HG02642 (cell line): ENCODE measurements around the gene ASTN1.

Source experiments
- ATAC-seq: cut with Tn5 transposase; IDR thresholded peaks from one replicate; pipeline ENCODE4 v1.9.1; 2021; ENCODE audit warnings: mild to moderate bottlenecking; ENCODE audit not compliant: unreplicated experiment, poor library complexity

The ASTN1 gene

GRCh38 chr1:176939993-176940392 is 224.5 kb downstream of the ASTN1 start:
- no peak for ATAC-seq

DNA sequence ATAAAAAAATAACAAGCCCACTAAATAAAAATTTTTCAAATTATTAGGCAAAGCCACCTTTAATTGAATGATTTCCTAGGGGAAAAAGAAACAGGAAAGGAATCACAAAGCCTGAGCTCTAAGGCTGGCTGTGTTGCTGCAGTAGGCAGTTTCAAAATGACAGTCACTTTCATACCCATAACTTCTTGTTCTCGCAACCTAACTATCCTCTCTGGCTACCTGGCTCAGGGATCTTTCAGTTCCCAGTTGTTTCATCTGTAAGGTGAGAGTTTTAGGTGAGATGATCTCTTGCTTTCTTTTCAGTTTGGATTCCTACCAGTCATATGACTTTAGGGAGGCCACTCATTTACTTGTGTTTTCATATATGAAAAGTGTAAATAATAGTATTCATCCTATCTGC is 226.1 kb downstream of the ASTN1 start:
- no peak for ATAC-seq

GRCh38 chr1:176934370-176934769 is 230.1 kb downstream of the ASTN1 start:
- ATAC-seq, result no peak

GRCh38 chr1:176932114-176933104 is 232.1 kb downstream of the ASTN1 start:
- ATAC-seq, result no peak

GRCh38 chr1:176931526-176931925 is 233.0 kb downstream of the ASTN1 start:
- ATAC-seq, result no peak

DNA sequence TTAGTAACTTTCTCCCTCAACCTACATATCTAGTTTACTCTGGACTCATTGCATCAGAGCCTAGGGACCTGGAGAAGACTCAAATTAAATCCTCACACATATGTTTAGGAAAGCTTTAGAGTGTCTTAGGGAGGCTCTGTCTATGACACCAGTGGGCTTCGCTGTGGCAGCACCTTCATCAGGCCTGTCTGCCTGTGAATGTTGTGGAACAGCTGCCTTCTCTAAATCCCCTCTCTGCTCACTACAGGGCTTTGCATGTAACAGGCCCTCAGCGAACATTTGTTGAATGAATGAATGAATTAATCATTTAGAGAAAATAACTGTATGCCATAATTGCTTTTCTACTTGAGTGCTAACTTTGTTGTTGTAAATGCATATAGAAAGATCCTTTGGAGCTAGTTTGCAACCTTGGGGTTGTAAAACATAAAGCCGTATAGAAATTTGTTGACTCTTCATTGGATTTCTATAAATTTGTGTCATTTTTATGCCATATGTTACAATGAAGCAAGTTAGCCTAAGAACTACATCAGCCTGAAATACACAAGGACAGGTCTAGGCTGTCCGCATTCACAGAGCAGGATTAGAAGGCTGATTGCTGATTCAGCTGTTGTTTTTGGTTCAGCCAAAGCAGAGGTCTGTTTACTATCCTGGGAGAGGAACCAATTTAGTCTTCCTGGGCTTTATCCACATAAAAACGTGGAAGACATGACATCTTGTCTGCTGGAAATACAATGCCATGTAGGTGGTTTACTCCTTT is 238.0 kb downstream of the ASTN1 start:
- no peak for ATAC-seq

DNA sequence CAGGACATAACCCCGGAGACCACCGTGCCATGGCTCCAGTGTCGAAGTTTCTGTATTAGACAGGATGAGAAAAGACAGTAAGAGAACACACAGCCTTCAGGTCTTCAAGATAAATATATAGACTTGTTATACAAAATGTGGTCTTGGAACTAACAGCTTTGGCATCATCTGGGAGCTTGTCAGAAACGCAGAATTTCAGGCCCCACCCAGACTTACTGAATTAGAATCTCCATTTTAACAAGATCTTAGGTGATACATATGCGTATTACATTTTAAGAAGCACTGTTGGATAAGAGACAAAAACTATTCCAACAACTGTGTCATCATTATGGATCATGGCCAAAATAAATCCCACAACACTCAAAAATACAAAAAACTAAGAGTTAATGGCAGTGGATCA is 239.3 kb downstream of the ASTN1 start:
- no peak for ATAC-seq

DNA sequence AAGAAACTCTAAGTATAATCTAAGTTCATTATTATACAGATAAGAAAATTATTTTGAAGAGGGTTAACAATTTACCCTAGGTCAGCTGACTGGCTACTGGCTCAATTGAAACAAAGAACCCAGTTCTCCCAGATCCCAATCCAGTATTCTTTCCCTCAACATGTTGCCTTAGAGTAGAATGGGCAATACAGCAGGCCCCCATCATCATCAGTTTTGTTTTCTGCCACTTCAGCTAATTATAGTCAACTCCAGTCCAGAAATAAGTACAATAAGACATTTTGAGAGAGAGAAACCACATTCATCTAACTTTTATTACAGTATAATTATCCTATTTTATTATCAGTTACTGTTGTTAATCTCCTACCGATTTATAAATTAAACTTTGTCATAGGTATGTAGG is 241.2 kb downstream of the ASTN1 start:
- ATAC-seq, result no peak

- no peak for ATAC-seq
These were observed 244.8 kb downstream of the ASTN1 start for GRCh38 chr1:176919386-176920378.

GRCh38 chr1:176905648-176906047 is 258.9 kb downstream of the ASTN1 start:
- no peak for ATAC-seq

GRCh38 chr1:176904057-176904751 is 260.3 kb downstream of the ASTN1 start:
- ATAC-seq, result no peak

DNA sequence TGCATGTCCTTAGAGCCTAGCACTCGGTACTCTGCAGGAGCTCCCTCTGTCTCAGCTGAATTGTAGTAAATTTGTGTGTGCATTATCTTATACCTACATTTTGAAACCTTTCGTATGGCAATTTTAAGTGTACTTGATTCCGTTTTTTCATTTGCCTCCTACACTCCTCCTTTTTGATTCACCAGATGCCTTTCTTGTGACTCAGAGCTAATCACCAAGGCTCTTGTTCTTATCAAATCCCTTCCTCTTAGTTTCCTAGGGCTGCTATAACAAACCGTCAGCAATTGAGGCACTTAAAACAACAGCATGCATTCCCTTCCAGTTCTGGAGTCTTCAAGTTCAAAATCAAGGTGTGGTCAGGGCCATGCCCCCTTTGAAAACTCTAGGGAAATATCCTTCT is 261.0 kb downstream of the ASTN1 start:
- no peak for ATAC-seq

DNA sequence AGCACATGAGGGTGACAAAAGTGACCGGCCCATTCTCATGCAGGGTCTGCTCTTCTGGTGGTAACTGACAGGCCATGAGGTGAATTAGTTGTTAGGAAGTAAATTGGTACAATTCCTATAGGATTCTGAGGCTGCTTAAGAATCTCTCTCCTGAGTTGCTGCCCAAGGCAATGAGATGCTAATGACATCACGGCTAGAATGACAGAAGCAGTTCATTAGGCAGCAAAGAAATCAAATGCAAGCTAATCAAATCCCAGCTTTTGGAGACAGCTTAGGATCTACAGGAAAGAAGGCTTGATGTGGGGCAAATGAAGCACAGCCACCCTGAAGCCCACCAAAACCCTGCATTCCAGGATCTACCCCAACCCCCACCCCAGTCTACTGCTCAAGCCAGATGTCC is 265.2 kb downstream of the ASTN1 start:
- ATAC-seq, result no peak

GRCh38 chr1:176897350-176898236 is 266.9 kb downstream of the ASTN1 start:
- peak; percentile 68 for ATAC-seq

- ATAC-seq, result no peak
These were observed 268.3 kb downstream of the ASTN1 start for GRCh38 chr1:176896216-176896615.

DNA sequence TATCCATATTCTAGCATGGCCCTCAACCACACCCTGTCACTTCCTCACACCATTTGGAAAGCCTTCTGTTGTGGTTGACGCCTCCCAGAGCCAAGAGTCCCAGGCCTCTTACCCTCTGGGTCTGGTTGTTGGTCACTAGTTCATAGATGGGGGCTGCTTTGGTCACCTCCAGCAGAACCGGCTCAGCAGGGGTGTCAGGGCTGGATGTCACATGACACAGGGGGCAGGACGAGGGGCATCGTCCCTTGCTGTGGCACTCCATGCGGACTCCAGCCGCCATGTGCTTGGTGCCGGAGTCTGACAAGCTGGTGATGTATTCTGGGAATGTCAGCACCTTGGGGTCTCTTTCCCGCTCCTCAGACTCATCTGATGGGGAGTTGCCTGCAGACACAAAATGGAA is 270.1 kb downstream of the ASTN1 start:
- no peak for ATAC-seq

DNA sequence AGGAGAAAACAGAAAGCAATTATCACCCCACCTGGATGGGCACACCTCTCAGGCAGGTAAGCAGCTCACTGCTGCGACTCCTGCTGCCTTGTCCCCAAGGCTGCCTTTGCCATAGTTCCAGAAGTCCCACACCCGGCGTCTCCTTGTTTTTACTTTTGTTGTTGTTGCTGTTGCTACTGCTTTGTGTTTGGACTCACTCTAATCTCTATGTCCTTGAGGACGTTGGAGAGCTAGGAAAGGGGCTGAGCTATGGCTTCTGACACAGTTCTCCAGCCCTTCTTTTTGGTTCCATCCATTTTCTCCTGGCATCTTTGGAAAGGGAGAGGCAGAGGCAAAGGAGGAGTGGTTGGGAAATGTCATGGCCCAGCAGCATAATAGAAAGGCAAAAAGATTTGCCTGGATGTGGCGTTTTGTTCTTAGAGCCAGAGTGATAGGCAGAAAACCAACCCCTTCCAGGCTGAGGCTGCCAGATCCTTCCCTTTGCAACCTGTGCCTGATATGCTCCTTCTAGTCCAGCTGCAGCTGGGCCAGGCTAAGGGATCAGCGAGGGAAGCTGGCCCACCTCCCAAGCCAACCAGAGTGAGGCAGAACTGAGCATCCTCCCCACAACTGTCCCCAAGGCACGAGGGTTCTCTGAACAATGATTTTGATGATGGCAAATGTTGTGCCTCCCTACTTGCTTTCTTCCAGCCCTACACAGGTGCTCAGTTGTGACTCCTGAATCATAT is 270.7 kb downstream of the ASTN1 start:
- ATAC-seq, result no peak

DNA sequence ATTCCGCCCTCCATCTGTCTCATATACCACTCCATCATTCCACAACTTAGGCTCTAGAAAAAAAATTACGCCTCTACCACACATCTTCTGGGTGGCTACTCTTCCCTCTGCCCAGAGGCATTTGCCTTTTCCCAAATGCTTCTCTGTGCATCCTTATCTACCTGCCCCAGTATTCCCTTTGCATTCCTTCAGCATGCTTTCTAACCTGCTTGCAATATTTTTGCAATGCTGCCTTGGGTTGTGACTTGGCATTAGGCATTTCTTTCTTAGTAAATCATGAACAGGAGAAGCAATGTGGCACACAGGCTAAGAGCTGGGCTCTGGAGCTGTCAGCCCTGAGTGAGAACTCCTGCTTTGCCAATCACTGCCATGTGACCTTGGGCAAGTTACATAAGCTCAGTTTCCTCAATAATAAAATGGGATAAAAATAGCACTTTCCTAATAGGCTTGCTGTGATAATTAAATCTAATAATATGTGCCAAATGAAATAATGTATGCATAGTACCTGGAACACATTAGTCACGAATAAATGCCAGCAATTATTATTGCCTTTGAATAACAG is 276.0 kb downstream of the ASTN1 start:
- ATAC-seq, result no peak
